GM18951 (cell line): ENCODE results near the gene GABRR3.
"Not testable (repeated sequence)": the region's sequence is repeated elsewhere in the genome, so short reads cannot be mapped to it uniquely, and the experiment has no call there.

Source experiments
- POLR2A ChIP-seq: IDR thresholded peaks from 4 replicates; pipeline ENCODE4 v1.6.1; 2011; ENCODE audit warnings: mild to moderate bottlenecking; ENCODE audit not compliant: insufficient read length, insufficient read depth; ENCODE audit errors: extremely low read depth
- in situ Hi-C: fragments of 300-500 bp; cut with MboI; formaldehyde crosslinking; loops from one replicate; pipeline ENCODE4 v1.12.0; 2022; ENCODE audit warnings: low sequenced_read_pairs, mixed read lengths, inconsistent platforms; ENCODE audit not compliant: unreplicated experiment

GABRR3 gene

GRCh38 chr3:98014268-98014585 is 20.9 kb downstream of the GABRR3 start:
- TF ChIP-seq POLR2A: no peak
- in situ Hi-C loops: no loop called here

GRCh38 chr3:98013411-98014267 is 21.5 kb downstream of the GABRR3 start:
- no peak for TF ChIP-seq POLR2A
- in situ Hi-C loops: no loop called here

- in situ Hi-C loops: no loop called here
- TF ChIP-seq POLR2A: no peak
These were observed 22.1 kb downstream of the GABRR3 start for GRCh38 chr3:98012979-98013378.

GRCh38 chr3:98010883-98011449 is 24.1 kb downstream of the GABRR3 start:
- in situ Hi-C loops: not testable (repeated sequence)

- no peak for TF ChIP-seq POLR2A
- in situ Hi-C loops: no loop called here
These were observed 24.8 kb downstream of the GABRR3 start for GRCh38 chr3:98010194-98010882.

GRCh38 chr3:98008855-98009254 is 26.3 kb downstream of the GABRR3 start:
- no peak for TF ChIP-seq POLR2A
- in situ Hi-C loops: no loop called here

GRCh38 chr3:98005438-98005837 is 29.7 kb downstream of the GABRR3 start:
- TF ChIP-seq POLR2A: no peak
- in situ Hi-C loops: no loop called here

GRCh38 chr3:98004721-98005120 is 30.4 kb downstream of the GABRR3 start:
- TF ChIP-seq POLR2A: no peak
- in situ Hi-C loops: no loop called here

- in situ Hi-C loops: no loop called here
- no peak for TF ChIP-seq POLR2A
These were observed 31.7 kb downstream of the GABRR3 start for GRCh38 chr3:98003306-98003969.

- in situ Hi-C loops: no loop called here
- no peak for TF ChIP-seq POLR2A
These were observed 32.4 kb downstream of the GABRR3 start for GRCh38 chr3:98002717-98003116.

- no peak for TF ChIP-seq POLR2A
- in situ Hi-C loops: no loop called here
These were observed 35.1 kb downstream of the GABRR3 start for GRCh38 chr3:97999994-98000393.

GRCh38 chr3:97999103-97999502 is 36.0 kb downstream of the GABRR3 start:
- TF ChIP-seq POLR2A: no peak
- in situ Hi-C loops: no loop called here

- in situ Hi-C loops: no loop called here
- TF ChIP-seq POLR2A: no peak
These were observed 38.1 kb downstream of the GABRR3 start for GRCh38 chr3:97996988-97997387.
